Calu3 (cell line): Measurements from ENCODE around the gene PDK1. TPM values are rescaled to one million over a fixed set of nuclear protein-coding genes. Genes with fewer than 3 reads are reported as not detected.
A peak's percentile ranks its signal among the peaks of the same experiment; 100 is the strongest.

Source experiments
- BruUV-seq: library from RNA; stranded (reverse); fragments of 400-500 nt; replicated peaks from 2 replicates; lab custom pipeline; 2021; lab: Mats Ljungman, UMichigan
- CTCF ChIA-PET: fragments of 300-600 bp; sonication (Branson Sonifier 250); formaldehyde crosslinking; loops from one replicate; lab custom pipeline; 2022; ENCODE audit warnings: antibody characterized with exemption; lab: Charles Lee
- DNase-seq: peaks from one replicate; pipeline ENCODE4 v3.0.0; 2022
- H3K27ac Mint-ChIP-seq: one replicate; pipeline ENCODE4 v1.8.0; 2022; ENCODE audit warnings: mixed read lengths; ENCODE audit not compliant: unreplicated experiment
- H3K27me3 Mint-ChIP-seq: one replicate; pipeline ENCODE4 v1.8.0; 2022; ENCODE audit warnings: mixed read lengths; ENCODE audit not compliant: unreplicated experiment
- H3K36me3 Mint-ChIP-seq: one replicate; pipeline ENCODE4 v1.8.0; 2022; ENCODE audit warnings: mild to moderate bottlenecking, moderate library complexity, mixed read lengths; ENCODE audit not compliant: insufficient read depth, unreplicated experiment
- H3K4me1 Mint-ChIP-seq: one replicate; pipeline ENCODE4 v1.8.0; 2022; ENCODE audit warnings: mild to moderate bottlenecking, low read depth, mixed read lengths; ENCODE audit not compliant: unreplicated experiment
- H3K4me3 Mint-ChIP-seq: one replicate; pipeline ENCODE4 v1.8.0; 2022; ENCODE audit warnings: mild to moderate bottlenecking, low read depth, moderate library complexity, mixed read lengths; ENCODE audit not compliant: unreplicated experiment
- H3K9me3 Mint-ChIP-seq: one replicate; pipeline ENCODE4 v1.8.0; 2022; ENCODE audit warnings: low read depth, mixed read lengths; ENCODE audit not compliant: unreplicated experiment
- CTCF ChIP-seq: fragments of 200-600 bp; IDR thresholded peaks from one replicate; pipeline ENCODE4 v1.8.0; 2022; ENCODE audit warnings: antibody characterized with exemption; ENCODE audit not compliant: unreplicated experiment
- intact Hi-C: fragments of 100-400 bp; cut with micrococcal nuclease; formaldehyde crosslinking; loops from one replicate; pipeline ENCODE4 v1.10.0; 2022; ENCODE audit not compliant: unreplicated experiment
- total RNA-seq: library from RNA; stranded (reverse); gene quantifications from 2 replicates; pipeline ENCODE4 v1.2.3, GENCODE V29; 2022

PDK1 gene
- total RNA-seq, 1 experiment from 2014 or later, result 16.8 TPM

DNA sequence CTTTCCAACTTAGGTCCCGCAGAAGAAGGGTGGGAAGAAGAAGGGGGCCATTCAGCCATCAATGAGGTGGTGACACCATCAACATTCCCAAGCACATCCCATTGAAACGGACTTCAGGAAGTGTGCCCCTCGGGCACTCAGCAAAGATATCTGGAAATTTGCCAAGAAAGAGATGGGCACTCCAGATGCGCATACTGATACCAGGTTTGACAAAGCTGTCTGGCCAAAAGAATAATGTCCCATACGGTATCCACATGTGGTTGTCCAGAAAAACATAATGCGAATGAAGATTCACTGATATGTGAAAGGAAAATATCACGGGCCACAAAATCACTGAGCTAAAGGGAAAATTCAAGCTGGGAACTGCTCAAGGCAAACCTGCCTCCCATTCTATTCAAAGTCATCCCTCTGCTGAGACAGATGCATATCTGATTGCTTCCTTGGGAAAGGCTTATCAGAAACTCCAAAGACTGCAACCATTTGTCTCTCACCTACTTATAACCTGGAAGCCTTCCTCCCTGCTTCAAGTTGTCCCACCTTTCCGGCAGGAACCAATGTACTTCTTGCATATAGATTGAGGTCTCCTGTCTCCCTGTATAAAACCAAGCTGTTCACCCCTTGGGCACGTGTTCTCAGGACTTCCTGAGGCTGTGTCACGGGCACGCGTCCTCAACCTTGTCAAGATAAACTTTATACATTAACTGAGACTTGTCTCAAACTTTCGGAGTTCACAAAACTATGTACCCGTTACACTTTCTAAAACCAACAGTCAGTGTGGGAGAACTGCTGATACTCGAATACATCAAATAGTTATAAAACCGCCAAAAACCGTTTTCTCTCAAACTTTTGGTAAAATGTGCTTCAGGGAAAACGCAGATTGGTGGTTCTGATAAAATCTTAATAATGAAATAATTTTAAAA lies 1.3 kb upstream of the PDK1 start:
- H3K9me3 Mint-ChIP-seq, result no peaks in the 10 kb centered on the region
- intact Hi-C loops, result no loop called here
- H3K4me1 Mint-ChIP-seq, result peaks cover 39% of the 10 kb centered on the region
- peaks cover 35% of the 10 kb centered on the region for H3K36me3 Mint-ChIP-seq
- CTCF ChIA-PET, result interaction anchor here (0.6 kb wide), 1 partner anchor 1646 kb away, joined by 3 read pairs; no protein-coding TSS in a partner anchor
- H3K27me3 Mint-ChIP-seq, result no peaks in the 10 kb centered on the region
- no peak for TF ChIP-seq CTCF
- H3K4me3 Mint-ChIP-seq, result peak overlapping the region; percentile 92
- H3K27ac Mint-ChIP-seq, result peak overlapping the region; percentile 75
- no peak for DNase-seq
- BruUV-seq, result no TSS peak

DNA sequence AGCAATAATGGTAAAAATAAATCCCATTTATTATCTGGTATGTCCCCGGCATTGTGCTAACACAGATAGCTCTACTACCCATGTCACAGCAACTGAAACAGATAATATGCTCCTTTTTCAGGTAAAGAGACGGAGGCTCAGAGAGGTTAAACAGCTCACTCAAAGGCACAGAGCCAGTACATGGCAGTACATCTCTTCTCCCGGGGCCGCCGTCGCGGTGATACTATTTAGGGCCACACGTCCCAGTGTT lies 693 bp upstream of the PDK1 start:
- Mint-ChIP-seq H3K4me3 (peak overlapping the region; percentile 92), H3K27ac (peak overlapping the region; percentile 75), H3K27me3 (no peaks in the 10 kb centered on the region), H3K4me1 (peaks cover 39% of the 10 kb centered on the region), H3K9me3 (no peaks in the 10 kb centered on the region), H3K36me3 (peaks cover 35% of the 10 kb centered on the region)
- no peak for DNase-seq
- intact Hi-C loops, result no loop called here
- TF ChIP-seq CTCF, result no peak
- CTCF ChIA-PET, result interaction anchor here (0.6 kb wide), 1 partner anchor 1645 kb away, joined by 3 read pairs; no protein-coding TSS in a partner anchor
- BruUV-seq, result TSS peak; percentile 63

- H3K9me3 Mint-ChIP-seq, result no peaks in the 10 kb centered on the region
- intact Hi-C loops, result no loop called here
- TF ChIP-seq CTCF, result no peak
- H3K4me3 Mint-ChIP-seq, result peak overlapping the region; percentile 92
- BruUV-seq, result TSS peak; percentile 42
- peaks cover 35% of the 10 kb centered on the region for H3K36me3 Mint-ChIP-seq
- H3K27ac Mint-ChIP-seq, result no peak overlapping the region
- CTCF ChIA-PET, result interaction anchor here (0.6 kb wide), 1 partner anchor 75 kb away, joined by 3 read pairs; no protein-coding TSS in a partner anchor
- DNase-seq, result peak; percentile 60
- H3K27me3 Mint-ChIP-seq, result no peaks in the 10 kb centered on the region
- H3K4me1 Mint-ChIP-seq, result peaks cover 32% of the 10 kb centered on the region
These were observed 569 bp downstream of the PDK1 start for GRCh38 chr2:172556284-172557033.

DNA sequence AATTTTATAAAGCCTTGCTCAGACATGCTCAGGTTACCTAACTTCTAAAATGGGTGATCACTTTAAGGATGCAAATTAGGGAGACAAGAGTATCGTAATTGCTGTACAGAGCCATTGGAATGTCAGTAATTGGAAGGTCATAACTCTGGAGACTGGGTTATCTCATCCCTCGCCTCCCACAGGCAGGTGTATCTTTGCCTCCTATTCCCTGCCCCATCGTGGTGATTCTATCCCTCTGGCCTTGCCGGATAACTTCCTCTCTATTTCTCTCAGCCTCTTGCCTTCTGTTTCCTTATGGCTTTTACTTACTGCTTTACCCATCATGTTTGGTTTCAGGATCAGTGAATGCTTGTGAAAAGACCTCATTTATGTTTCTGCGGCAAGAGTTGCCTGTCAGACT lies 2.5 kb downstream of the PDK1 start:
- CTCF ChIA-PET, result no interaction called here
- no peaks in the 10 kb centered on the region for H3K27me3 Mint-ChIP-seq
- peaks cover 35% of the 10 kb centered on the region for H3K36me3 Mint-ChIP-seq
- no peak for DNase-seq
- H3K4me1 Mint-ChIP-seq, result peaks cover 30% of the 10 kb centered on the region
- H3K4me3 Mint-ChIP-seq, result peak overlapping the region; percentile 92
- H3K27ac Mint-ChIP-seq, result no peak overlapping the region
- no peaks in the 10 kb centered on the region for H3K9me3 Mint-ChIP-seq
- intact Hi-C loops, result no loop called here
- no TSS peak for BruUV-seq
- no peak for TF ChIP-seq CTCF
